ENCODE results near the gene TMEM207. TPM values are rescaled to one million over a fixed set of nuclear protein-coding genes. Genes with fewer than 3 reads are reported as not detected.

The TMEM207 gene
- total RNA-seq (ENCODE audit: low replicate concordance): not detected in 2 replicates

DNA sequence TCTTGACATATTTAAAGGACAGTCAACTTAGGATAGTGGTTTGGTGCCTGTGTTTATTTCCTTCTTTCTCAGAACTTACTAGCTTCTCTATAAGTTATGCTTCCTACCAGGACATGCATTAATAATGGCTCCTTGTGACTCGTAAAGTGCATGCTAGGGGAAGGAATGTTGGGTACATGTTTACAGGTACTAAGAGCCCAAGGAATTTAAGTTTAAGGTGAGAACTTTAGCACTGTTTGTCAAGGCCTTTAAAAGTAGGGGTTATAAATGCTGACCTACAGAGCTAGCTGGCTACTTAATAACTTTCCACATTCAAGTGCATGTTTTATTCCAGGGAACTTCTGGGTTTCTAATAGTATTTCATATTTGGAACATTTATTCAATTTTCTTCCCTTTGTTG, at the start of gene TMEM207:
Gene TMEM207, minus strand, starts transcription at position 101 of the 400 bp plus-strand sequence. Its CDS starts 92 bp downstream, at position 9.

DNA sequence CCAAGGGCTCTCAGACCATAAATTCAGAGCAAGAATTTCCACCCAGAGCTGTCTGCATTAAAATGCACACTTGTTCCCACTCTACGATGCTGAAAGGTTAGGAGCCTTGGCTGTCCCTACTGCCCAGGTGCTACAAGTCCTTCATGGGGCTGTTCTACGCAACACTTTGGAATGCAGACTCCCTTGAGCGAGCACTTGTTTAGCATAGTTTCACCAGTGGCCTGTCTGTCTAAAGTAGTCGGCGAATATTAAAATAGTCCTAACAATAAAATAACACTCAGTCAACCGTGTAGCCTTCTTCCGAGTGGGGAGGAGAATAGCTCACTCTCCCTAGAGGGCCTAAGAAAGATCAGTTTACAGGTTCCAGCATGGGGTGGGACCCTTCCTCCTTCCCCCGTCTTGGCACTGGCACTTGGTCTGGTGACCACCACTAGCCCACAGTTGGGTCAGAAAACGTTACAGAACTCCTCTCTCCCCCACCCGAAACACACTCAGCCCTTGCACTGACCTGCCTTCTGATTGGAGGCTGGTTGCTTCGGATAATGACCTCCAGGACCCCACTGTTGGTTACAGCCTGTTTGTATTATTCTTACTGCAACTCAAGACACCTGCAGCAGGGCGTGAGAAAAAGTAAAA, 62.0 kb downstream of the TMEM207 start, which contains the start of gene CLDN16:
Gene CLDN16, plus strand, starts transcription at position 586 of the 636 bp plus-strand sequence. CDS start 167 bp downstream, outside the sequence.

Other genes with a start within 250 kb of the TMEM207 start
- 0.08 and 0.12 TPM in 2 replicates for gene CLDN1, start 127.5 kb downstream of the TMEM207 start, total RNA-seq (ENCODE audit: low replicate concordance)
- under 0.01 TPM in 1 of 2 replicates, not detected in the other for gene CLDN16, start 61.7 kb downstream of the TMEM207 start, total RNA-seq (ENCODE audit: low replicate concordance)
- 15.9 and 18.2 TPM in 2 replicates for gene IL1RAP, start 64.2 kb upstream of the TMEM207 start, total RNA-seq (ENCODE audit: low replicate concordance)